ENCODE measurements around the gene PSMB9.
"Not testable (repeated sequence)": the region's sequence is repeated elsewhere in the genome, so short reads cannot be mapped to it uniquely, and the experiment has no call there.

The PSMB9 gene

GRCh38 chr6:32853541-32854375 is at the start of gene PSMB9, which contains the start of gene TAP1:
Gene PSMB9, plus strand, starts transcription at chr6:32854192. Its CDS starts 38 bp downstream, at chr6:32854230.
Gene TAP1, minus strand, starts transcription at chr6:32853704. Its CDS starts 68 bp downstream, at chr6:32853636.
- DNase-seq (ENCODE audit: low spot score) = peak; percentile 96
- TF ChIP-seq, protein P1, sequence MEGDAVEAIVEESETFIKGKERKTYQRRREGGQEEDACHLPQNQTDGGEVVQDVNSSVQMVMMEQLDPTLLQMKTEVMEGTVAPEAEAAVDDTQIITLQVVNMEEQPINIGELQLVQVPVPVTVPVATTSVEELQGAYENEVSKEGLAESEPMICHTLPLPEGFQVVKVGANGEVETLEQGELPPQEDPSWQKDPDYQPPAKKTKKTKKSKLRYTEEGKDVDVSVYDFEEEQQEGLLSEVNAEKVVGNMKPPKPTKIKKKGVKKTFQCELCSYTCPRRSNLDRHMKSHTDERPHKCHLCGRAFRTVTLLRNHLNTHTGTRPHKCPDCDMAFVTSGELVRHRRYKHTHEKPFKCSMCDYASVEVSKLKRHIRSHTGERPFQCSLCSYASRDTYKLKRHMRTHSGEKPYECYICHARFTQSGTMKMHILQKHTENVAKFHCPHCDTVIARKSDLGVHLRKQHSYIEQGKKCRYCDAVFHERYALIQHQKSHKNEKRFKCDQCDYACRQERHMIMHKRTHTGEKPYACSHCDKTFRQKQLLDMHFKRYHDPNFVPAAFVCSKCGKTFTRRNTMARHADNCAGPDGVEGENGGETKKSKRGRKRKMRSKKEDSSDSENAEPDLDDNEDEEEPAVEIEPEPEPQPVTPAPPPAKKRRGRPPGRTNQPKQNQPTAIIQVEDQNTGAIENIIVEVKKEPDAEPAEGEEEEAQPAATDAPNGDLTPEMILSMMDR (IDR thresholded peaks at IDR 0.05; ENCODE audit: extremely low read depth, insufficient read depth, missing control alignments) = peak; percentile 93
- in situ Hi-C loops (cut with MboI; ENCODE audit: low pct_unique_long_range_greater_than_20kb, low sequenced_read_pairs, unreplicated experiment) = no loop called here

DNA sequence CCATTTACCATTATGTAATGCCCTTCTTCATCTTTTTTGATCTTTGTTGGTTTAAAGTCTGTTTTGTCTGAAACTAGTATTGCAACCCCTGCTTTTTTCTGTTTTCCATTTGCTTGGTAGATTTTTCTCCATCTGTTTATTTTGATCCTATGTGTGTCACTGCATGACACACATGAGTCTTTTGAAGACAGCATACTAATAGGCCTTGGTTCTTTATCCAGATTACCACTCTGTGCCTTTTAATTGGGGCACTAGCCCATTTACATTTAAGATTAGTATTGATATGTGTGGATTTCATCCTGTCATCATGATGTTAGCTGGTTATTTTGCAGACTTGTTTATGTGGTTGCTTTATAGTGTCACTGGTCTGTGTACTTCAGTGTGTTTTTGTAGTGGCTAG is 48.6 kb upstream of the PSMB9 start:
- DNase-seq (ENCODE audit: low spot score); in situ Hi-C loops (cut with MboI; ENCODE audit: low pct_unique_long_range_greater_than_20kb, low sequenced_read_pairs, unreplicated experiment): not testable (repeated sequence)

GRCh38 chr6:32807020-32807580 is 46.9 kb upstream of the PSMB9 start:
- TF ChIP-seq, protein P1 (IDR thresholded peaks at IDR 0.05; ENCODE audit: extremely low read depth, insufficient read depth, missing control alignments) = no peak
- in situ Hi-C loops (cut with MboI; ENCODE audit: low pct_unique_long_range_greater_than_20kb, low sequenced_read_pairs, unreplicated experiment) = no loop called here
- no peak for DNase-seq (ENCODE audit: low spot score)

- no peak for DNase-seq (ENCODE audit: low spot score)
- in situ Hi-C loops (cut with MboI; ENCODE audit: low pct_unique_long_range_greater_than_20kb, low sequenced_read_pairs, unreplicated experiment) = no loop called here
- TF ChIP-seq, protein P1 (IDR thresholded peaks at IDR 0.05; ENCODE audit: extremely low read depth, insufficient read depth, missing control alignments) = no peak
Observed at GRCh38 chr6:32809171-32809570, 44.8 kb upstream of the PSMB9 start.

DNA sequence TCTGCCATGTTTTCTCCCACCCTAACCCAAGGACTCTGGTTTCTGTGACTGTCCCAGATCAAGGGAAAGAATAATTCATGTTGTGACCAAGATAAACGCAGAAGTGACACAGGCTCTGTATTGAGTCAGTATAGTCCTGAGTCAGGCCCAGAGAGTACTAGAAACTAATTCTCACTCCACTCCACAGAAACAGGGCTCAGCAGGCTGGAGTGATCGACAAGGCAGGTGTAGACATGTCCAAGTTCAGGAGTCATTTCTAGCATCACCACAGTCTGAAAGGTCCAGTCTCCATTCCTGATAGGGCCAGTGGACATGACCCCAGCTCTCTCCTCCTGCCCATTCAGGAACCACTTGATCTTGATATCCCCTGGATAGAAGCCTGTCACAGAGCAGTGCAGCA is 39.8 kb upstream of the PSMB9 start:
- no peak for DNase-seq (ENCODE audit: low spot score)
- in situ Hi-C loops (cut with MboI; ENCODE audit: low pct_unique_long_range_greater_than_20kb, low sequenced_read_pairs, unreplicated experiment) = no loop called here
- TF ChIP-seq, protein P1 (IDR thresholded peaks at IDR 0.05; ENCODE audit: extremely low read depth, insufficient read depth, missing control alignments) = no peak

GRCh38 chr6:32815115-32815514 is 38.9 kb upstream of the PSMB9 start:
- DNase-seq (ENCODE audit: low spot score) = no peak
- TF ChIP-seq, protein P1 (IDR thresholded peaks at IDR 0.05; ENCODE audit: extremely low read depth, insufficient read depth, missing control alignments) = no peak
- in situ Hi-C loops (cut with MboI; ENCODE audit: low pct_unique_long_range_greater_than_20kb, low sequenced_read_pairs, unreplicated experiment) = no loop called here

DNA sequence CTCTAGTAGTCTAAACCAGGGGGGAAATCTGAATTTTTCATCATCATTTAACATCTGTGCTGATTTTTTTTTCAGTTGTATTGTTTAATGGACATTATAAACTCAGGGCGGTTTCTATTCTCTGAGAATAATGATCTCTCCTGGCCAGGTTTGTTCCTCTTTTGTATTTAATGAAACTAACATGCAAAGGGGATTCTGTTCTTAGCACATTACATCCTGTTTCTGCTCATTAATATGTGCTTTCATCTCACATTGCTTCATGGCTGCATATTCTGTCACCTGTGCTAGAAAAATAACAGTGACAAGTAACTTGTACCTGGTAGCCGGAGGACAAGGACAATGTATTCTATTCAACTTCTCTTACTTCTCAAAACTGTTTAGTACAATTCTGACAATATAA is 38.0 kb upstream of the PSMB9 start:
- TF ChIP-seq, protein P1 (IDR thresholded peaks at IDR 0.05; ENCODE audit: extremely low read depth, insufficient read depth, missing control alignments) = no peak
- peak; percentile 58 for DNase-seq (ENCODE audit: low spot score)
- in situ Hi-C loops (cut with MboI; ENCODE audit: low pct_unique_long_range_greater_than_20kb, low sequenced_read_pairs, unreplicated experiment) = no loop called here

All from GM13977 (cell line).